Natural killer cell (primary cell): ENCODE results near the gene C22orf39. TPM values are rescaled to one million over a fixed set of nuclear protein-coding genes. Genes with fewer than 3 reads are reported as not detected.

ENCODE experiments used
- ATAC-seq, 3 donors: fragments of 150-1000 bp in 2 of 3; fragments of 200-7000 bp in 1 of 3; cut with Tn5 transposase; 1 replicate in 1 of 3; 2 replicates in 2 of 3; pipeline ENCODE4 v1.10.0; 2021; ENCODE audit warnings: mild to moderate bottlenecking in 2 of 3, moderate library complexity in 2 of 3
- DNase-seq, 2 donors: peaks; one replicate each; pipeline versions ENCODE4 v3.0.0 to v3.0.0-alpha.2; 2013 to 2021; ENCODE audit warnings: mixed read lengths in 1 of 2
- H3K27ac ChIP-seq: one replicate; pipeline ENCODE4 v1.5.1; 2013; ENCODE audit warnings: mild to moderate bottlenecking, low read length
- H3K27me3 ChIP-seq: one replicate; pipeline ENCODE4 v1.6.1; 2013; ENCODE audit warnings: low read length; ENCODE audit not compliant: control insufficient read depth, insufficient read depth
- H3K36me3 ChIP-seq: one replicate; pipeline ENCODE4 v1.6.1; 2013; ENCODE audit warnings: low read length; ENCODE audit not compliant: control insufficient read depth, insufficient read depth
- H3K4me1 ChIP-seq: one replicate; pipeline ENCODE4 v1.6.1; 2013; ENCODE audit warnings: low read length; ENCODE audit not compliant: control insufficient read depth, insufficient read depth
- H3K4me3 ChIP-seq: one replicate; pipeline ENCODE4 v1.5.1; 2013; ENCODE audit warnings: low read length
- H3K9me3 ChIP-seq: one replicate; pipeline ENCODE4 v1.6.1; 2013; ENCODE audit warnings: low read length; ENCODE audit not compliant: control insufficient read depth, insufficient read depth
- H3K27ac Mint-ChIP-seq, 2 donors: one replicate each; pipeline ENCODE4 v1.8.0; 2022; ENCODE audit warnings: mild to moderate bottlenecking in 2 of 2, mixed read lengths in 2 of 2, moderate library complexity in 1 of 2
- H3K27me3 Mint-ChIP-seq, 2 donors: one replicate each; pipeline ENCODE4 v1.8.0; 2022; ENCODE audit warnings: low read depth in 2 of 2, mixed read lengths in 2 of 2
- H3K36me3 Mint-ChIP-seq: one replicate; pipeline ENCODE4 v1.8.0; 2022; ENCODE audit warnings: mixed read lengths
- H3K4me1 Mint-ChIP-seq, 2 donors: one replicate each; pipeline ENCODE4 v1.8.0; 2022; ENCODE audit warnings: mixed read lengths in 2 of 2
- H3K4me3 Mint-ChIP-seq: one replicate; pipeline ENCODE4 v1.8.0; 2022; ENCODE audit warnings: mild to moderate bottlenecking, moderate library complexity, mixed read lengths
- H3K9me3 Mint-ChIP-seq, 2 donors: one replicate each; pipeline ENCODE4 v1.8.0; 2022; ENCODE audit warnings: mixed read lengths in 2 of 2
- CTCF ChIP-seq: fragments of 200-600 bp; IDR thresholded peaks from one replicate; pipeline ENCODE4 v1.8.0; 2022; ENCODE audit warnings: antibody characterized with exemption
- WGBS: methylation state at CpG from one replicate; pipeline ENCODE4 v1.1.7; 2013; ENCODE audit warnings: missing lambda C conversion rate; ENCODE audit not compliant: insufficient coverage; 5-methylcytosine and 5-hydroxymethylcytosine counted together
- intact Hi-C: fragments of 100-400 bp; cut with micrococcal nuclease; formaldehyde crosslinking; loops from one replicate; pipeline ENCODE4 v1.14.2; 2022
- total RNA-seq, 4 donors: library from RNA; stranded (reverse); fragments of 120-200 nt in 1 of 4; gene quantifications; one replicate each; pipeline versions ENCODE4 v1.2.3 to v1.2.4, GENCODE V29; 2013 to 2022

C22orf39 gene
- total RNA-seq, 3 donors from 2014 or later (not counting 1 experiment from before 2014, with no cell fraction given): 45.4 to 53.3 (median 50.2) TPM

- no peak overlapping the region for H3K4me3 ChIP-seq
- ATAC-seq: peak in 2 of 3 donors; percentile 57 to 60
- peaks cover 65% of the 10 kb centered on the region for H3K36me3 ChIP-seq
- peaks cover 5% of the 10 kb centered on the region for H3K4me1 ChIP-seq
- intact Hi-C loops: no loop called here
- peak in 1 of 2 donors; percentile 19 for DNase-seq
- peaks cover 32 to 35% of the 10 kb centered on the region in 2 donors for H3K4me1 Mint-ChIP-seq
- TF ChIP-seq CTCF: no peak
- H3K27me3 Mint-ChIP-seq: no peaks in the 10 kb centered on the region
- H3K4me3 Mint-ChIP-seq: no peak overlapping the region
- H3K27ac Mint-ChIP-seq: peak overlapping the region; percentile 48 to 56
- no peak overlapping the region for H3K27ac ChIP-seq
- WGBS: 88% methylated on average over 3 of the region's 3 CpGs
- H3K27me3 ChIP-seq: no peaks in the 10 kb centered on the region
- no peaks in the 10 kb centered on the region for H3K9me3 ChIP-seq
- H3K9me3 Mint-ChIP-seq: no peaks in the 10 kb centered on the region
- H3K36me3 Mint-ChIP-seq: peaks cover 15% of the 10 kb centered on the region
These were observed 41.2 kb downstream of the C22orf39 start for GRCh38 chr22:19406281-19406811.

- no peak overlapping the region for H3K4me3 ChIP-seq
- no peaks in the 10 kb centered on the region for H3K27me3 ChIP-seq
- ATAC-seq: no peak
- intact Hi-C loops: no loop called here
- 97% methylated on average over 8 of the region's 8 CpGs for WGBS
- Mint-ChIP-seq H3K4me3 (no peak overlapping the region), H3K9me3 (no peaks in the 10 kb centered on the region), H3K36me3 (peaks cover 15% of the 10 kb centered on the region), H3K27ac (peak overlapping the region; percentile 48 to 56), H3K27me3 (no peaks in the 10 kb centered on the region), H3K4me1 (peaks cover 28 to 33% of the 10 kb centered on the region in 2 donors)
- H3K27ac ChIP-seq: no peak overlapping the region
- no peaks in the 10 kb centered on the region for H3K4me1 ChIP-seq
- no peaks in the 10 kb centered on the region for H3K9me3 ChIP-seq
- DNase-seq: no peak
- H3K36me3 ChIP-seq: peaks cover 70% of the 10 kb centered on the region
- TF ChIP-seq CTCF: no peak
These were observed 41.9 kb downstream of the C22orf39 start for GRCh38 chr22:19405652-19406051.

DNA sequence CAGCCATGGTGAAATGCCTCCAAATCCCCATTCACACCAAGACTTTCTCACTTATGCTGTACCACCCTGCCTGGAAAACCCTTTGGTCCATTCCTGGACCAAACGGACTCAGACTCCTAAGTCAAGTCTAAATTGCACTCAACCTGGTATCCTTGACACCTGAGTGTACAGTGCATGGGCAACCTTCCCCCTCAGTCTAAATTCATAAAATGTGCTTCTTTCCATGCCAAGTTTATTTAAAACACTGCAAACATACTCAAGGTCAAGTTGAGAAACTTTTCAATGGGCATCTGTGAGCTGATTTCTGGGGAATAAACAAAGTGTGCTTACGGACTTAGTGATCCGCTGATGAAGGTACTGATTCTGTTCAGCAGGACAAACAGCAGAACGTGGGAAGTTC is 42.4 kb downstream of the C22orf39 start:
- peaks cover 66% of the 10 kb centered on the region for H3K36me3 ChIP-seq
- Mint-ChIP-seq H3K27ac (peak overlapping the region; percentile 42 to 56), H3K9me3 (no peaks in the 10 kb centered on the region), H3K4me1 (peaks cover 23 to 35% of the 10 kb centered on the region in 2 donors), H3K4me3 (no peak overlapping the region), H3K36me3 (peaks cover 15% of the 10 kb centered on the region), H3K27me3 (no peaks in the 10 kb centered on the region)
- no peak overlapping the region for H3K27ac ChIP-seq
- no peak for TF ChIP-seq CTCF
- H3K9me3 ChIP-seq: no peaks in the 10 kb centered on the region
- DNase-seq (no peak), ATAC-seq (no peak)
- H3K4me3 ChIP-seq: no peak overlapping the region
- H3K27me3 ChIP-seq: no peaks in the 10 kb centered on the region
- WGBS: 94% methylated on average over 4 of the region's 4 CpGs
- intact Hi-C loops: no loop called here
- no peaks in the 10 kb centered on the region for H3K4me1 ChIP-seq

DNA sequence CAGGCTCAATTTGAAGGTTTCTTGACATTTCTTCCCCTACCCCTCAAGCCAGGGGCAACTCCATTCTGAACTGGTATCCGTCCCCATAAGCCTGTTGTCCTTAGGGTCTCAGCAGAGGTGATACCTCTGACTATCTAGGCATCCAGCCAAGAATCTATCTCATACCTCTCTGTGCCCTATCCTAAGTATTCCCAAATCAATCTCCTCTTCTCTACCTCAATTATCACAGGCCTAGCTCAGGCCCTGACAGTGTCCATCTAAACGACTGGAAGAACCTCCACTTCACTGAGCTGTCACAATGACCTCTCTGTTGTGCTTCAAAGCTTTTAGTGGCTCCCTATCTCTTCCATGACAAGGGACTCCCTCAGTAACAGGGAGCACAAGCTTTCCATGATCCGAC is 42.8 kb downstream of the C22orf39 start:
- no peak overlapping the region for H3K4me3 Mint-ChIP-seq
- H3K4me1 Mint-ChIP-seq: peaks cover 19 to 33% of the 10 kb centered on the region in 2 donors
- peaks cover 62% of the 10 kb centered on the region for H3K36me3 ChIP-seq
- no peak overlapping the region for H3K4me3 ChIP-seq
- intact Hi-C loops: no loop called here
- H3K27ac Mint-ChIP-seq: peak overlapping the region; percentile 42 to 43
- H3K27ac ChIP-seq: no peak overlapping the region
- H3K4me1 ChIP-seq: no peaks in the 10 kb centered on the region
- WGBS: 98% methylated on average over 3 of the region's 3 CpGs
- DNase-seq (no peak), ATAC-seq (no peak)
- H3K36me3 Mint-ChIP-seq: peaks cover 15% of the 10 kb centered on the region
- no peak for TF ChIP-seq CTCF
- H3K27me3 Mint-ChIP-seq: no peaks in the 10 kb centered on the region
- no peaks in the 10 kb centered on the region for H3K27me3 ChIP-seq
- H3K9me3 ChIP-seq: no peaks in the 10 kb centered on the region
- no peaks in the 10 kb centered on the region for H3K9me3 Mint-ChIP-seq
